Measurements from ENCODE around the gene UBE2H.

- no peak for TF ChIP-seq CTCF (IDR thresholded peaks at IDR 0.05; ENCODE audit: low read depth, low read length, missing input control)
- TF ChIP-seq REST (IDR thresholded peaks at IDR 0.05), result no peak
- no peak for TF ChIP-seq RAD21 (IDR thresholded peaks at IDR 0.05)
- TF ChIP-seq SP1 (IDR thresholded peaks at IDR 0.05), result no peak
- TF ChIP-seq GABPA (IDR thresholded peaks at IDR 0.05 in 1 of 2, conservative IDR thresholded peaks at IDR 0.05 in 1 of 2), result no peak
- TF ChIP-seq TAF1 (conservative IDR thresholded peaks at IDR 0.05), result no peak
- no peak for TF ChIP-seq YY1 (IDR thresholded peaks at IDR 0.05)
- TF ChIP-seq NR2F2 (IDR thresholded peaks at IDR 0.05), result no peak
- TF ChIP-seq JUND (IDR thresholded peaks at IDR 0.05), result no peak
- TF ChIP-seq, protein P1, sequence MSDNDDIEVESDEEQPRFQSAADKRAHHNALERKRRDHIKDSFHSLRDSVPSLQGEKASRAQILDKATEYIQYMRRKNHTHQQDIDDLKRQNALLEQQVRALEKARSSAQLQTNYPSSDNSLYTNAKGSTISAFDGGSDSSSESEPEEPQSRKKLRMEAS (IDR thresholded peaks at IDR 0.05), result no peak
- no peak for TF ChIP-seq HNF4G (IDR thresholded peaks at IDR 0.05)
- TF ChIP-seq ATF3 (IDR thresholded peaks at IDR 0.05), result no peak
- no peak for TF ChIP-seq RXRA (IDR thresholded peaks at IDR 0.05)
Measured at GRCh38 chr7:129950933-129951225, 1.9 kb downstream of the UBE2H start.
